Fibroblast of lung (primary cell): Measurements from ENCODE around the gene UNC45A. TPM values are rescaled to one million over a fixed set of nuclear protein-coding genes. Genes with fewer than 3 reads are reported as not detected.

Experiments used
- DNase-seq, 2 donors: peaks; one replicate each; pipeline versions ENCODE4 v3.0.0 to v3.0.0-alpha.2; 2010; ENCODE audit warnings: low read depth in 2 of 2
- H2AFZ ChIP-seq: 2 replicates; pipeline ENCODE4 v1.5.1; 2012; ENCODE audit warnings: low read length, control low read depth, inconsistent platforms
- H3K27ac ChIP-seq: 2 replicates; pipeline ENCODE4 v1.5.1; 2011; ENCODE audit warnings: low read length, control low read depth; ENCODE audit not compliant: insufficient read depth
- H3K27me3 ChIP-seq: 2 replicates; pipeline ENCODE4 v1.5.1; 2011; ENCODE audit warnings: mild to moderate bottlenecking, low read length; ENCODE audit not compliant: control insufficient read depth, insufficient read depth
- H3K36me3 ChIP-seq: 2 replicates; pipeline ENCODE4 v1.5.1; 2011; ENCODE audit warnings: low read length; ENCODE audit not compliant: control insufficient read depth, insufficient read depth
- H3K4me1 ChIP-seq: 2 replicates; pipeline ENCODE4 v1.5.1; 2011; ENCODE audit warnings: low read length; ENCODE audit not compliant: control insufficient read depth, insufficient read depth; ENCODE audit errors: extremely low read depth
- H3K4me2 ChIP-seq: 2 replicates; pipeline ENCODE4 v1.5.1; 2011; ENCODE audit warnings: low read length, control low read depth; ENCODE audit not compliant: insufficient read depth; ENCODE audit errors: extremely low read depth
- H3K4me3 ChIP-seq, 4 experiments: fragments of 200-600 bp in 1 of 4; sonication (generic) in 1 of 4; replicated peaks in 1 of 4; 2 replicates each; pipeline ENCODE4 v1.5.1; 2011 to 2016; ENCODE audit warnings: low read length in 4 of 4, low read depth in 3 of 4, mild to moderate bottlenecking in 3 of 4, control low read depth in 2 of 4, inconsistent platforms in 1 of 4, mixed read lengths in 1 of 4; ENCODE audit not compliant: insufficient read depth in 1 of 4; ENCODE audit errors: control extremely low read depth in 1 of 4
- H3K79me2 ChIP-seq: 2 replicates; pipeline ENCODE4 v1.5.1; 2012; ENCODE audit warnings: mild to moderate bottlenecking, low read length, inconsistent platforms; ENCODE audit not compliant: control insufficient read depth, insufficient read depth
- H3K9ac ChIP-seq: 2 replicates; pipeline ENCODE4 v1.5.1; 2011; ENCODE audit warnings: mild to moderate bottlenecking, low read length, control low read depth; ENCODE audit not compliant: insufficient read depth
- H3K9me3 ChIP-seq: 2 replicates; pipeline ENCODE4 v1.5.1; 2012; ENCODE audit warnings: low read depth, low read length; ENCODE audit not compliant: control insufficient read depth, insufficient read depth
- H4K20me1 ChIP-seq: 2 replicates; pipeline ENCODE4 v1.5.1; 2011; ENCODE audit warnings: low read length; ENCODE audit not compliant: control insufficient read depth, insufficient read depth; ENCODE audit errors: extremely low read depth
- CTCF ChIP-seq, 2 donors: IDR thresholded peaks in 1 of 2; conservative IDR thresholded peaks in 1 of 2; 1 replicate in 1 of 2; 2 replicates in 1 of 2; pipeline ENCODE4 v1.5.1; 2011 to 2012; ENCODE audit warnings: low read length in 2 of 2, control low read depth in 1 of 2, inconsistent platforms in 1 of 2, low read depth in 1 of 2, mild to moderate bottlenecking in 1 of 2
- EZH2 ChIP-seq: IDR thresholded peaks from 2 replicates; pipeline ENCODE4 v1.5.1; 2012; ENCODE audit warnings: low read length, control low read depth, mild to moderate bottlenecking; ENCODE audit errors: missing control alignments
- polyA plus RNA-seq, 2 donors: library from polyadenylated mRNA; depleted of rRNA in 1 of 2; stranded (reverse) in 1 of 2; unstranded in 1 of 2; fragments of >200 nt; gene quantifications; 2 replicates each; pipeline ENCODE4 v1.2.1, GENCODE V29; 2011 to 2012; ENCODE audit warnings: missing spikeins in 1 of 2
- total RNA-seq: library from RNA; depleted of rRNA; stranded (reverse); fragments of >200 nt; gene quantifications from 2 replicates; pipeline ENCODE4 v1.2.1, GENCODE V29; 2014

UNC45A gene
- total and polyA plus RNA-seq, 2 donors (not counting 1 experiment from before 2014, with no cell fraction given), result 41.7 to 104 TPM

DNA sequence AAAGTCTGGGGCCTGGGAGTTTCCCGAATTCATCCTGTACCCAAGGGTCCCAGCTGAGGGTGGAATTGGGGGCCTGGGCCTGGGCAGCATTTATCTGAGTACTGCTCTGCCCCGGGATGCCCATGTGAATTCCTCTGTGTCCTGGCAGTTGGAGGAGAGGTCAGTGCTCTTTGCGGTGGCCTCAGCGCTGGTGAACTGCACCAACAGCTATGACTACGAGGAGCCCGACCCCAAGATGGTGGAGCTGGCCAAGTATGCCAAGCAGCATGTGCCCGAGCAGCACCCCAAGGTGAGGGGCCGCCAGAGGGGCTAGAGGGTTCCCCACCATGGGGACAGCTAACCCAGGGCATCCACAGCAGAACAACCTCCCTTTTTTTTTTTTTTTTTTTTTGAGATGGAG, 13.4 kb downstream of the UNC45A start:
- Histone ChIP-seq H3K4me2 (no peak overlapping the region), H3K27me3 (no peaks in the 10 kb centered on the region), H3K9ac (no peak overlapping the region), H3K36me3 (peaks cover 39% of the 10 kb centered on the region), H3K4me3 (no peak overlapping the region), H3K79me2 (no peaks in the 10 kb centered on the region), H2AFZ (no peak overlapping the region), H3K27ac (no peak overlapping the region), H4K20me1 (no peaks in the 10 kb centered on the region), H3K4me1 (no peaks in the 10 kb centered on the region), H3K9me3 (no peaks in the 10 kb centered on the region)
- TF ChIP-seq CTCF (conservative IDR thresholded peaks at IDR 0.05 in 1 of 2, IDR thresholded peaks at IDR 0.05 in 1 of 2; ENCODE audit: low read depth in 1 of 2, low read length in 2 of 2) (no peak), EZH2 (no peak)
- no peak for DNase-seq

DNA sequence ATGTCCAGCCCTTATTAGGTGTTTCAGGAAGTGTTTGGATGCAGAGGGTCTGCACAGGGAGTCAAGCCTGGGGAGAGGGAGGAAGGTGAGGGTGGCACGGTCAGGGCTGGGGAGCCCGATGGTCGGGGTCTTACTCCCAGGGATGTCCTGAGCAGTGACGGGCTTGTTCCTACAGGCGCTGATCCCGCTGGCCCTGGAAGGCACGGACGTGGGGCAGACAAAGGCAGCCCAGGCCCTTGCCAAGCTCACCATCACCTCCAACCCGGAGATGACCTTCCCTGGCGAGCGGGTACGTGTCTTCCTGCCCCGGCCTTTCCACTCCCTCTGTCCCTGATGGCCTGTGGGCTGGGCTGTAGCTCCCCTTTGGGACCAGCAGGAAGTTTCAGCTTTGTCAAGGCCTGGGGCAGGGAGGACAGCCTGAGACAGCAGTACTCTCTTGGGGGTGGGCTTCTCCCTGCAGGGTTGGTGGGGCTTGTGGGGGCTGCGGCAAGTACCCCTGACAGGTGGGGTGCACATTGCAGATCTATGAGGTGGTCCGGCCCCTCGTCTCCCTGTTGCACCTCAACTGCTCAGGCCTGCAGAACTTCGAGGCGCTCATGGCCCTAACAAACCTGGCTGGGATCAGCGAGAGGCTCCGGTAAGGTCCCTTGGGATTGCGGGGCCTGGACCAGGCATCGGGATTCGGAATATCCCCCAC, 15.0 kb downstream of the UNC45A start:
- H3K79me2 ChIP-seq, result no peaks in the 10 kb centered on the region
- H3K27ac ChIP-seq, result no peak overlapping the region
- peaks cover 43% of the 10 kb centered on the region for H3K36me3 ChIP-seq
- H3K4me3 ChIP-seq, result no peak overlapping the region
- no peaks in the 10 kb centered on the region for H3K9me3 ChIP-seq
- DNase-seq, result no peak
- H3K9ac ChIP-seq, result no peak overlapping the region
- H3K4me1 ChIP-seq, result no peaks in the 10 kb centered on the region
- no peaks in the 10 kb centered on the region for H3K27me3 ChIP-seq
- H2AFZ ChIP-seq, result no peak overlapping the region
- no peaks in the 10 kb centered on the region for H4K20me1 ChIP-seq
- TF ChIP-seq EZH2 (no peak), CTCF (conservative IDR thresholded peaks at IDR 0.05 in 1 of 2, IDR thresholded peaks at IDR 0.05 in 1 of 2; ENCODE audit: low read depth in 1 of 2, low read length in 2 of 2) (no peak)
- no peak overlapping the region for H3K4me2 ChIP-seq

DNA sequence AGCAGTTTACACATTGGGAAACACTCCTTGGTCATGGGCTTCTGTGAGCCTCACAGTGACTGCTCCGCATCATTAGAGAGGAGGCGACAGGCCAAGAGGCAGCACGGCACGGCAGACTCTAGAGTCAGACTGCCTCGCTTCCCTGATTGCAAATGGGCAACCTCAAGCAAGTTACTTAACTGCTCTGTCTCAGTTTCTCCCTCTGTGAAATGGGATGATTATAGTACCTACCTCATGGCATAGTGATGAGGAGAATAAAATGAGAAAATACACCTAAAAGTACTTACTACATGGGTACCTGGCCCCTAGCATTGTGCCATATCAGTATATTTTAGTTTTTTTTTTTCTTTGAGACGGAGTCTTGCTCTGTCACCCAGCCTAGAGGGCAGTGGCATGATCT, 15.6 kb downstream of the UNC45A start:
- Histone ChIP-seq H3K9me3 (no peaks in the 10 kb centered on the region), H3K4me2 (no peak overlapping the region), H3K4me1 (no peaks in the 10 kb centered on the region), H3K36me3 (peaks cover 43% of the 10 kb centered on the region), H4K20me1 (no peaks in the 10 kb centered on the region), H3K4me3 (no peak overlapping the region), H3K9ac (no peak overlapping the region), H3K27ac (no peak overlapping the region), H3K27me3 (no peaks in the 10 kb centered on the region), H2AFZ (no peak overlapping the region), H3K79me2 (no peaks in the 10 kb centered on the region)
- no peak for DNase-seq
- TF ChIP-seq EZH2 (no peak), CTCF (conservative IDR thresholded peaks at IDR 0.05 in 1 of 2, IDR thresholded peaks at IDR 0.05 in 1 of 2; ENCODE audit: low read depth in 1 of 2, low read length in 2 of 2) (no peak)
